HG02852 (cell line): Measurements from ENCODE around the gene PRRX1.

Experiments
- ATAC-seq: cut with Tn5 transposase; IDR thresholded peaks from one replicate; pipeline ENCODE4 v1.9.1; 2021; ENCODE audit warnings: mild to moderate bottlenecking, moderate library complexity; ENCODE audit not compliant: unreplicated experiment

PRRX1 gene

GRCh38 chr1:170758992-170759391 is 95.1 kb downstream of the PRRX1 start:
- ATAC-seq: no peak

DNA sequence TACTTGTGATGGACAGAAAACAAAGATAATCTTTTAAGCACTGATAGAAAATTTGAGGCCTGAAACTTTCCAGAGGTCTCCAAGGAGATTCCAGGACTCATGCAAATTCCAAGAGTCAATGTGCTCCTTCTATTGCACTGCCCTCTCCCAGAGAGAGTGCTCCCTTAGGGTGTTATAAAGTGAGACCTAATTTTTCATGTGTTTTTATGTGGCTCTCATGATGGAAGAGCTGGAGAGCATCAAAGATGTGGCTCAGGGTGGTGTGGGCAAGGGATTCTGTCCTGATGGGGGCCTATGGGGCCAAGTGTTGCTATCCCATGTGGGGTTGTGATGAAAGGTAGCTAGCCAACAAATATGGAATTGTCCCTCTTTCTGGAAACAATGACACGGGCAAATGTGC is 101.3 kb downstream of the PRRX1 start:
- no peak for ATAC-seq

DNA sequence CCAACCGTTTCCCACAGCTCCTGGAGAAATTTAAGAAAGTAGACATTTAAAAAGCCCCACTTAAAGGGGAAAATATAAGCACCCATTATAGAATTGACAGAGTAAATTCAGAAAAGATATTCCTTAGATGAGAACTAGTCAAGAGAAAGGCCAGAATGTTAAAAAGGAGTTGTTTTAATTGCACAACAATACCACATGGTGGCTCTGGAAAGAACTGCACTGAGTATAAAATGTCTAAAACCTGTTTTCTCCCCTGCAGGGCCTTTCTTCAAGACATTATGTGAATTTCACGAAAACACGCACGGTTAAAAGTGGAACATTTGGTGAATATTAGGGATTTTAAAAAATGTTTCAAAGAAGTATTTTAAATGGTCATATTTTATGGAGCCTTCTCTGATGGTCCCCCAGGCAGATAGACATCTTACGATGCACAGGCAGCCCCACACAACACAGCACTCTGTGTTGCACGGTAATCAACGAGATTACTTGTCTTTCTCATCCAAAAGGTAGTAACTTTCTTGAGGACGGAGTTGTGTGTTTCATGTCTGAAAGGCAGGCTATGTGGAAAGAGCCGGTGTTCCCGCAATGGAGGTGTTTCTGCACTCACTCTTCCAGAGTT is 101.9 kb downstream of the PRRX1 start:
- no peak for ATAC-seq

- ATAC-seq: no peak
These were observed 105.0 kb downstream of the PRRX1 start for GRCh38 chr1:170768929-170769328.

DNA sequence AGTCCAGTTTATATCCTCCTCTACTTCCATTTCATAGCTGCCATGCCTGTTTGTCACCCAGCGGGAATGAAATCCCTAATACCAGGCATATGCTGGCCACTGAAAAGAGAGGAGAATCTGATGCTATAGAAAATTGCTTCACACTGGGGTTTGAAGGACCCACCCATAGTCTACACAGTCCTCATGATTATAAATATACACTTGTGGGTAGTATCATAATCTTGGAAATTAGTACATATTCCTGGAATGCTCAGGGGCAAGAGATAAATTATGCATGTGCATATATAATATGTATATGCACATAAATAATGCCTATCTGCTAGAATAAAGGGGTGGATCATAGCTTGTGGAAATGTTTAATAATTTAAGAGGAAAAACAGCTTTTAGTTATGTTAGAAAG is 105.8 kb downstream of the PRRX1 start:
- ATAC-seq: no peak

DNA sequence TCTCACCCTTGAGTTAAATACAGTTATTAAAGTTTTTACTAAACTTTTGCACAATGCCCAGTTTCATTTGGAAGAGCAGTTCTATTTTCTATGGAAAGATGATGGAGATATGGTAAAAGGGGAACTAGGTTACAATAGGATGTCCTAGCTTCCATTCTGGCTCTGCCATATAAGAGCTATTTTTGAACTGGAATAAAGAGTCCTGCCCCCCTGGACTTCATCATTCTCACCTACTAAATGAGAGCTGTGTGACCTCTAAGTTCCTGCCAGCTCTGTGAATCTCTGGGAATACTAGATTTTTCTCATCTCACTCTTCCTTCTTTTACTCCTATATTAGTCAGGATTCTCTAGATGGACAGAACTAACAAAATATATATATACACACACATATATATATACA is 106.3 kb downstream of the PRRX1 start:
- no peak for ATAC-seq

- ATAC-seq: no peak
These were observed 112.3 kb downstream of the PRRX1 start for GRCh38 chr1:170776252-170776651.

- ATAC-seq: no peak
These were observed 112.8 kb downstream of the PRRX1 start for GRCh38 chr1:170776777-170777176.
